IMR-90 (cell line): ENCODE measurements around the gene SCYGR2.

Source experiments
- CEBPB ChIP-seq: IDR thresholded peaks from 2 replicates; pipeline ENCODE4 v1.6.1; 2012; ENCODE audit warnings: low read depth, low read length, improper control_type of control experiment
- CTCF ChIP-seq: conservative IDR thresholded peaks from 2 replicates; pipeline ENCODE4 v1.5.1; 2012; ENCODE audit warnings: mild to moderate bottlenecking, low read depth, low read length, improper control_type of control experiment
- ELK1 ChIP-seq: fragments of 150-350 bp; IDR thresholded peaks from 2 replicates; pipeline ENCODE4 v1.6.1; 2016; ENCODE audit warnings: low read depth, mild to moderate bottlenecking, low read length, moderate library complexity, borderline replicate concordance
- FOS ChIP-seq: fragments of 150-350 bp; IDR thresholded peaks from 2 replicates; pipeline ENCODE4 v1.6.1; 2016; ENCODE audit warnings: low read depth, low read length
- MXI1 ChIP-seq: IDR thresholded peaks from 2 replicates; pipeline ENCODE4 v1.6.1; 2012; ENCODE audit warnings: low read depth, mild to moderate bottlenecking, low read length, moderate library complexity, borderline replicate concordance
- NFE2L2 ChIP-seq: fragments of 150-350 bp; IDR thresholded peaks from 2 replicates; pipeline ENCODE4 v1.6.1; 2016; ENCODE audit warnings: low read depth, mild to moderate bottlenecking, low read length
- POLR2A ChIP-seq: IDR thresholded peaks from 2 replicates; pipeline ENCODE4 v1.6.1; 2012; ENCODE audit warnings: mild to moderate bottlenecking, low read depth, low read length
- RAD21 ChIP-seq: IDR thresholded peaks from 2 replicates; pipeline ENCODE4 v1.6.1; 2012; ENCODE audit warnings: low read length, improper control_type of control experiment
- RCOR1 ChIP-seq: IDR thresholded peaks from 2 replicates; pipeline ENCODE4 v1.6.1; 2012; ENCODE audit warnings: mild to moderate bottlenecking, low read length, improper control_type of control experiment; ENCODE audit not compliant: insufficient replicate concordance
- RFX5 ChIP-seq: IDR thresholded peaks from 2 replicates; pipeline ENCODE4 v1.8.0; 2012; ENCODE audit warnings: low read depth, mild to moderate bottlenecking, low read length, moderate library complexity
- SMC3 ChIP-seq: fragments of 150-350 bp; IDR thresholded peaks from 2 replicates; pipeline ENCODE4 v1.6.1; 2016; ENCODE audit warnings: low read depth, mild to moderate bottlenecking, antibody characterized with exemption, low read length, moderate library complexity
- USF2 ChIP-seq: fragments of 150-350 bp; IDR thresholded peaks from 2 replicates; pipeline ENCODE4 v1.6.1; 2017; ENCODE audit warnings: mild to moderate bottlenecking, antibody characterized with exemption, low read length, low read depth

- no peak for TF ChIP-seq RCOR1
- TF ChIP-seq CTCF, result no peak
- no peak for TF ChIP-seq CEBPB
- no peak for TF ChIP-seq POLR2A
- no peak for TF ChIP-seq MXI1
- no peak for TF ChIP-seq RFX5
- no peak for TF ChIP-seq NFE2L2
- no peak for TF ChIP-seq ELK1
- no peak for TF ChIP-seq RAD21
- TF ChIP-seq FOS, result no peak
- TF ChIP-seq USF2, result no peak
- no peak for TF ChIP-seq SMC3
Observed at GRCh38 chr2:227565080-227565479, 33.6 kb upstream of the SCYGR2 start.
